Measurements from ENCODE around the gene PALD1.
"Not testable (repeated sequence)": the region's sequence is repeated elsewhere in the genome, so short reads cannot be mapped to it uniquely, and the experiment has no call there.

Gene PALD1

DNA sequence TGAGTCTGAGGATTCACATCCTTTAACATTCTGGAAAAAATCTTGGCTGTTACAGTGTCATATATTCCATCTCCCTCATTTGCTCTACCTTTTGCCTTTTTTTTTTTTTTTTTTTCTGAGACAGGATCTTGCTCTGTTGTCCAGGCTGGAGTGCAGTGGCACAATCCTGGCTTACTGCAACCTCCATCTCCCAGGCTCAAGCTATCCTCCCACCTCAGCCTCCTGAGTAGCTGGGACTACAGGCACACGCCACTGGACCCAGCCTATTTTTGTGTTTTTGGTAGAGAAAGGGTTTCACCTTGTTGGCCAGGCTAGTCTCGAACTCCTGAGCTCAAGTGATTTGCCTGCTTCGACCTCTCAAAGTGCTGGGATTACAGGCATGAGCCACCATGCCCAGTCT, 135.8 kb downstream of the PALD1 start:
- not testable (repeated sequence) for H3K9me3 ChIP-seq (ENCODE audit: control insufficient read depth, insufficient read depth, low read depth, low read length); H3K4me1 ChIP-seq (ENCODE audit: control insufficient read depth, insufficient read depth, low read length); H3K36me3 ChIP-seq (ENCODE audit: control insufficient read depth, insufficient read depth, low read length); H3K9ac ChIP-seq (ENCODE audit: low read length); H3K4me3 ChIP-seq (ENCODE audit: low read depth, low read length); H3K27me3 ChIP-seq (ENCODE audit: control insufficient read depth, insufficient read depth, low read length); H3K27ac ChIP-seq (ENCODE audit: low read depth, low read length)

- Histone ChIP-seq H3K4me3 (ENCODE audit: low read depth, low read length) (no peak overlapping the region), H3K27me3 (ENCODE audit: control insufficient read depth, insufficient read depth, low read length) (no peaks in the 10 kb centered on the region), H3K36me3 (ENCODE audit: control insufficient read depth, insufficient read depth, low read length) (no peaks in the 10 kb centered on the region), H3K9me3 (ENCODE audit: control insufficient read depth, insufficient read depth, low read depth, low read length) (peaks cover 3% of the 10 kb centered on the region), H3K4me1 (ENCODE audit: control insufficient read depth, insufficient read depth, low read length) (no peaks in the 10 kb centered on the region), H3K9ac (ENCODE audit: low read length) (no peak overlapping the region), H3K27ac (ENCODE audit: low read depth, low read length) (no peak overlapping the region)
Observed at GRCh38 chr10:70615211-70615610, 136.6 kb downstream of the PALD1 start.

DNA sequence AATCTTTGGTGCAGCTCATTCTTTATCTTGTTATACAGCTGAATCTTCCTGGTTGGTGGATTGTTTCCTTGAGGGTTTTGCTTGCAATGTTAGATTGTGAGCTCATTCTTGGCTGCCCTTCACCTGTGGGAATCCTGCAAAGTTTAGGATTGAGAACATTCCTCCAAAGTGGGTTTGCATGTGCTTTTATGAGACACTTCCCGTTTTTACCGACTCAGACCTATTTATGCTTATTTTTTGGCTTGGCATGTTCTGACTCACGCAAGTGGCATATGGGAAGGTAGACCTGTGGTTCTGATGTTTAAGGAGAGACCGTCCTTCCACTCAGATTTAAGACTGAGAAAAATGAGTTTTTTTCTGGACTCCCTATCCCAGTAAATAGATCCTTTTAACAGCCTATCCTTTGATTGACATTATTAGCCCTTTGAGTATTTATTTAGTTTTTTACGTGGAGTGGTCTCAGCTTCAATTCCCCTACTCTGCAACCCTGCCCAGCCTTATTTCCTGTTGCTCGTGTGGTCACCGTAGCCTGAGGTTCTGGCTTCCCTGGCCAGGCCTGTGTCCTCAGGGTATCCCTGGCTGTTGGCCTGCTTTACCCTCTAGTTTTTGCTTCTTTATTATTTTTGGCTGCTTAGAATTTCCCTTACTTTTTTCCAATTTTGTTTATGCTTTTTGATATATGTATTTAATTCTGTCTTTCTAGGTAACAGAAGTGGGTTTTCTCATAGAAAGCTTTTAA, 137.4 kb downstream of the PALD1 start:
- Histone ChIP-seq H3K9me3 (ENCODE audit: control insufficient read depth, insufficient read depth, low read depth, low read length) (peaks cover 8% of the 10 kb centered on the region), H3K36me3 (ENCODE audit: control insufficient read depth, insufficient read depth, low read length) (no peaks in the 10 kb centered on the region), H3K4me1 (ENCODE audit: control insufficient read depth, insufficient read depth, low read length) (no peaks in the 10 kb centered on the region), H3K27ac (ENCODE audit: low read depth, low read length) (no peak overlapping the region), H3K9ac (ENCODE audit: low read length) (no peak overlapping the region), H3K4me3 (ENCODE audit: low read depth, low read length) (no peak overlapping the region), H3K27me3 (ENCODE audit: control insufficient read depth, insufficient read depth, low read length) (no peaks in the 10 kb centered on the region)

DNA sequence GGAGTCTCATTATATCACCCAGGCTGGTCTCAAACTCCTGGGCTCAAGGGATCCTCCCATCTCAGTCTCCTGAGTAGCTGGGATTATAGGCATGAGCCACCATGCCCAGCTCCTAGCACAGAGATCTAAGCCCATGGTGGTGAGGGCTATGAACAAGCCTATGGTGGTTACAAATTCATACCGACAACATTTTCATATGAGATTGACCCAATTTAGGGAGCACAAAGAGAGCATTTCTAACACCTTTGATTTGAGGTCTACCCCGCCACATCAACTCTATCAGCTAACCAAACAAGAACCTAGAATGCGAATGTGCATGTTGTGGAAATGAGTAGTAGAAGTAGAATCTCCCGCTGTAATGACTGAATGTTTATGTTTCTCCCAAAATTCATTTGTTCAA, 138.2 kb downstream of the PALD1 start:
- no peak overlapping the region for H3K9ac ChIP-seq (ENCODE audit: low read length)
- no peaks in the 10 kb centered on the region for H3K4me1 ChIP-seq (ENCODE audit: control insufficient read depth, insufficient read depth, low read length)
- no peaks in the 10 kb centered on the region for H3K36me3 ChIP-seq (ENCODE audit: control insufficient read depth, insufficient read depth, low read length)
- H3K9me3 ChIP-seq (ENCODE audit: control insufficient read depth, insufficient read depth, low read depth, low read length), result peaks cover 12% of the 10 kb centered on the region
- H3K27me3 ChIP-seq (ENCODE audit: control insufficient read depth, insufficient read depth, low read length), result no peaks in the 10 kb centered on the region
- H3K4me3 ChIP-seq (ENCODE audit: low read depth, low read length), result no peak overlapping the region
- H3K27ac ChIP-seq (ENCODE audit: low read depth, low read length), result no peak overlapping the region
